ENCODE results near the gene PYCARD.
A peak's percentile ranks its signal among the peaks of the same experiment; 100 is the strongest.
"Not testable (repeated sequence)": the region's sequence is repeated elsewhere in the genome, so short reads cannot be mapped to it uniquely, and the experiment has no call there.

Gene PYCARD

DNA sequence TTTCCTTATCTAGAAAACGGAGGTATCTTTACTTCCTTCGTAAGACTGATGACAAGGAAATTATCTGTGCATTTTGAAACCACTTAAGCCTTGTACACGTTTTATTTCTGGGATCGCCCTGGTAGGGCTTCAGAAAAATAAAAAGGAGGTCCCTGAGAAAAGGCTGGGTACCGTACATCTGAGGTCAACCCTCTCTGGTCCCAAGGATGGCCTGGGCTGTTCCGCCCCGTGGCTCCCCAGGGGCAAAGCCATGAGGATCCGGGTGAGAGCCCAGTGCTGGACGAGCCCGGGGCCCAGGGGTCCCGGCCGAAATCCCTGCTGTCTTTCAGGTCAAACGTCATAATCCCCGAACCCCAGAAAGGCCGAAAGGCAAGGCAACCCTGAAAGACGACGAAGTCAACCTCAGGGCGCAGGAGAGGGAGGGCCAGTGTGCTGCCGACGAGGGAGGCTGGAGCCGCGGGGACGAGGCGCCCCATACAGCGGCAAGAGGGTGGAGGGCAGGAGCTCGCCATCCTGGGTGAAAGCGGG is 23.3 kb downstream of the PYCARD start:
- no peak for DNase-seq (ENCODE audit: low read depth)
- TF ChIP-seq, protein P1, sequence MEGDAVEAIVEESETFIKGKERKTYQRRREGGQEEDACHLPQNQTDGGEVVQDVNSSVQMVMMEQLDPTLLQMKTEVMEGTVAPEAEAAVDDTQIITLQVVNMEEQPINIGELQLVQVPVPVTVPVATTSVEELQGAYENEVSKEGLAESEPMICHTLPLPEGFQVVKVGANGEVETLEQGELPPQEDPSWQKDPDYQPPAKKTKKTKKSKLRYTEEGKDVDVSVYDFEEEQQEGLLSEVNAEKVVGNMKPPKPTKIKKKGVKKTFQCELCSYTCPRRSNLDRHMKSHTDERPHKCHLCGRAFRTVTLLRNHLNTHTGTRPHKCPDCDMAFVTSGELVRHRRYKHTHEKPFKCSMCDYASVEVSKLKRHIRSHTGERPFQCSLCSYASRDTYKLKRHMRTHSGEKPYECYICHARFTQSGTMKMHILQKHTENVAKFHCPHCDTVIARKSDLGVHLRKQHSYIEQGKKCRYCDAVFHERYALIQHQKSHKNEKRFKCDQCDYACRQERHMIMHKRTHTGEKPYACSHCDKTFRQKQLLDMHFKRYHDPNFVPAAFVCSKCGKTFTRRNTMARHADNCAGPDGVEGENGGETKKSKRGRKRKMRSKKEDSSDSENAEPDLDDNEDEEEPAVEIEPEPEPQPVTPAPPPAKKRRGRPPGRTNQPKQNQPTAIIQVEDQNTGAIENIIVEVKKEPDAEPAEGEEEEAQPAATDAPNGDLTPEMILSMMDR (IDR thresholded peaks at IDR 0.05; ENCODE audit: insufficient read depth, low read depth, low read length, missing control alignments) = no peak
- H3K4me3 ChIP-seq (ENCODE audit: low read length) = peak overlapping the region; percentile 88

DNA sequence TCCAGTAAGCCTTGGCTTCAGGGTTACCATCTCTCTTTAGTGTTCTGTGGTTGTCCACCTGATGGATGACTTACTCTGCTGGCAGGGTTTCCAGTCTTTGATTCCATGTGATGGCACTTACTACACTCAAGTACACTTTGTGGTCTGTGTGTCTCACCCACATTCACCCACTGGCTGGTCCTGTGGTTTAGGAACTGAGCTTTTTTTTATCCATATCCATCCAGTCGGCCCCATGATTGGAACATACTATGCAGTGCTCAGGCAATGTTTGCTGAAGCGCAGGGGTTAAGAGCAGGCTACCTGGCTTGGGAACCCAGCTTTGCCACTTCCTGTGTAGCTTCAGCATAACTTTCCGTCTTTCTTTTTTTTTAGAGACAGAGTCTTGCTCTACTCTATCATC is 25.4 kb downstream of the PYCARD start:
- H3K4me3 ChIP-seq (ENCODE audit: low read length) = no peak overlapping the region
- peak; percentile 40 for DNase-seq (ENCODE audit: low read depth)
- TF ChIP-seq, protein P1 (IDR thresholded peaks at IDR 0.05; ENCODE audit: insufficient read depth, low read depth, low read length, missing control alignments) = no peak

DNA sequence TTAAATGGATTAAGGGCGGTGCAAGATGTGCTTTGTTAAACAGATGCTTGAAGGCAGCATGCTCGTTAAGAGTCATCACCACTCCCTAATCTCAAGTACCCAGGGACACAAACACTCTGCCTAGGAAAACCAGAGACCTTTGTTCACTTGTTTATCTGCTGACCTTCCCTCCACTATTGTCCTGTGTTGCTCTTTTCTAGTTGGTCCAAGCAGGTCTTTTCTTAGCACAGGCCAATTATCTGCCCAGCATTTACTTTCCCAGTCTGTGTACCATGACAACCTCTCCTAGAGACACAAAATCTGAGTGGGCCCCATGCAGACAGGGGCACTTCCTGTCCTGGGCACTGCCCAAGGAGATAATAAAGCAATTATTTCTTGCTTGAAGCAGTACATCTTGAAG is 32.5 kb downstream of the PYCARD start:
- DNase-seq (ENCODE audit: low read depth); H3K4me3 ChIP-seq (ENCODE audit: low read length): not testable (repeated sequence)

DNA sequence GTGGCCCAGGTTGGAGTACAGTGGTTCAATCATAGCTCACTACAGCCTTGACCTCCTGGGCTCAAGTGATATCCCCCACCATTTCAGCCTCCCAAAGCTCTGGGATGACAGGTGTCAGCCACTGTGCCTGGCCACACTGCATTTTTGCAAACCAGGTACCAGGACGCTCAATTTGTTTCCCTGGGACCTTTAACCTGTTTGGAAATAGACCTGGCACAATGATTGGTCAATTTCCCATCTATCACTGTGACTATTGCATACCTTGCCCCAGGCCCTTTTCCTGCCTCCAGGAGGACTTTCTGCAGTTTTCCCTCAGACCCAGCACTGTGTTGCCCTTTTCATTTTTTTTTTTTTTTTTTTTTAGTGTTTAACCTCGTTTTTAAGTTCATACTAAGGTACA is 33.7 kb downstream of the PYCARD start:
- TF ChIP-seq, protein P1 (IDR thresholded peaks at IDR 0.05; ENCODE audit: insufficient read depth, low read depth, low read length, missing control alignments) = no peak
- no peak for DNase-seq (ENCODE audit: low read depth)
- H3K4me3 ChIP-seq (ENCODE audit: low read length) = no peak overlapping the region

DNA sequence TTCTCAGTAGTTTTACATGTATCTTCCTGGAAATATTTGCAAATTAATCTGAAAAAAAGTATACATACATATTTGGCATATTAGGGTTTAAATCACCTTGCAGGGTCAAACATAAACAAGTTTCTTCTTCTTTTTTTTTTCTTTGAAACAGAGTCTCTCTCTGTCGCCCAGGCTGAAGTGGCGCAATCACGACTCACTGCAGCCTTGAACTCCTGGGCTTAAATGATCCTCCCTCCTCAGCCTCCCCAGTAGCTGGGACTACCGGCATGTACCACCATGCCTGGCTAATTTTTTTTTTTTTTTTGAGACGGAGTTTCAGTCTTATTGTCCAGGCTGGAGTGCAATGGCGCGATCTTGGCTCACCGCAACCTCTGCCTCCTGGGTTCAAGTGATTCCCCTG is 35.2 kb downstream of the PYCARD start:
- DNase-seq (ENCODE audit: low read depth) = no peak
- no peak overlapping the region for H3K4me3 ChIP-seq (ENCODE audit: low read length)
- TF ChIP-seq, protein P1 (IDR thresholded peaks at IDR 0.05; ENCODE audit: insufficient read depth, low read depth, low read length, missing control alignments) = no peak

DNA sequence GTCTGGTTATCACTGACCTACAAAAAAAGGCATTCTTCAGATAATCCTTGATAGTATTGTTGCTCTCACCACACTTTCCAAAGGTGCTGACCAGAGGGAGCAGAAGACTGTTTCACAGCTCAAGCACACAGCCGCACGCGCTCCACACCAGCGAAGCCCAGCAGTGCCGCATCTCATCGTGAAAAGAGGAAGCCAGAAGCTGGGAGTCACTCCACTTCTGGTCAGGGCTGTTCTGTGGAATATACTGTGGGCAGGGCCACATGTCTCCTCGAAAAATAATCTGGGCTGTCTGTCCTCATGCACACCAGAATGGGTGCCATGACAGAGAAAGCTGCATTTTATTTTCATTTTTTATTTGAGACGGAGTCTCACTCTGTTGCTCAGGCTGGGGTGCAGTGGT is 45.4 kb downstream of the PYCARD start:
- no peak for DNase-seq (ENCODE audit: low read depth)
- H3K4me3 ChIP-seq (ENCODE audit: low read length) = no peak overlapping the region
- TF ChIP-seq, protein P1 (IDR thresholded peaks at IDR 0.05; ENCODE audit: insufficient read depth, low read depth, low read length, missing control alignments) = no peak
